Measurements from ENCODE around the gene NAP1L4. TPM values are rescaled to one million over a fixed set of nuclear protein-coding genes. Genes with fewer than 3 reads are reported as not detected.
A peak's percentile ranks its signal among the peaks of the same experiment; 100 is the strongest.

NAP1L4 gene
- total RNA-seq, 1 donor from 2014 or later, result 224 TPM

GRCh38 chr11:2990617-2991451, 1.3 kb downstream of the NAP1L4 start:
- Mint-ChIP-seq H3K4me3 (peak overlapping the region; percentile 99), H3K27me3 (ENCODE audit: low read depth) (no peaks in the 10 kb centered on the region), H3K36me3 (ENCODE audit: low read depth) (no peaks in the 10 kb centered on the region), H3K9me3 (no peaks in the 10 kb centered on the region), H3K4me1 (peaks cover 33% of the 10 kb centered on the region), H3K27ac (ENCODE audit: unreplicated experiment) (peak overlapping the region; percentile 98)
- DNase-seq (ENCODE audit: low read depth, low spot score), result no peak
- TF ChIP-seq CTCF (conservative IDR thresholded peaks at IDR 0.05), result no peak

GRCh38 chr11:2989551-2989950, 2.6 kb downstream of the NAP1L4 start:
- no peaks in the 10 kb centered on the region for H3K27me3 Mint-ChIP-seq (ENCODE audit: low read depth)
- TF ChIP-seq CTCF (conservative IDR thresholded peaks at IDR 0.05), result no peak
- peaks cover 34% of the 10 kb centered on the region for H3K4me1 Mint-ChIP-seq
- no peak for DNase-seq (ENCODE audit: low read depth, low spot score)
- peak overlapping the region; percentile 99 for H3K4me3 Mint-ChIP-seq
- no peaks in the 10 kb centered on the region for H3K9me3 Mint-ChIP-seq
- peaks cover 1% of the 10 kb centered on the region for H3K36me3 Mint-ChIP-seq (ENCODE audit: low read depth)
- no peak overlapping the region for H3K27ac Mint-ChIP-seq (ENCODE audit: unreplicated experiment)

GRCh38 chr11:2989006-2989405, 3.1 kb downstream of the NAP1L4 start:
- H3K27me3 Mint-ChIP-seq (ENCODE audit: low read depth), result no peaks in the 10 kb centered on the region
- no peak for DNase-seq (ENCODE audit: low read depth, low spot score)
- peaks cover 3% of the 10 kb centered on the region for H3K36me3 Mint-ChIP-seq (ENCODE audit: low read depth)
- H3K9me3 Mint-ChIP-seq, result no peaks in the 10 kb centered on the region
- H3K4me3 Mint-ChIP-seq, result peak overlapping the region; percentile 99
- peaks cover 34% of the 10 kb centered on the region for H3K4me1 Mint-ChIP-seq
- no peak for TF ChIP-seq CTCF (conservative IDR thresholded peaks at IDR 0.05)
- H3K27ac Mint-ChIP-seq (ENCODE audit: unreplicated experiment), result no peak overlapping the region

GRCh38 chr11:2987881-2988861, 4.0 kb downstream of the NAP1L4 start:
- no peak for DNase-seq (ENCODE audit: low read depth, low spot score)
- Mint-ChIP-seq H3K27ac (ENCODE audit: unreplicated experiment) (no peak overlapping the region), H3K9me3 (no peaks in the 10 kb centered on the region), H3K4me3 (peak overlapping the region; percentile 18), H3K4me1 (peaks cover 34% of the 10 kb centered on the region), H3K27me3 (ENCODE audit: low read depth) (no peaks in the 10 kb centered on the region), H3K36me3 (ENCODE audit: low read depth) (peaks cover 3% of the 10 kb centered on the region)
- no peak for TF ChIP-seq CTCF (conservative IDR thresholded peaks at IDR 0.05)

- Mint-ChIP-seq H3K27ac (ENCODE audit: unreplicated experiment) (no peak overlapping the region), H3K36me3 (ENCODE audit: low read depth) (peaks cover 3% of the 10 kb centered on the region), H3K4me3 (no peak overlapping the region), H3K27me3 (ENCODE audit: low read depth) (no peaks in the 10 kb centered on the region), H3K9me3 (no peaks in the 10 kb centered on the region), H3K4me1 (peaks cover 24% of the 10 kb centered on the region)
- no peak for TF ChIP-seq CTCF (conservative IDR thresholded peaks at IDR 0.05)
- DNase-seq (ENCODE audit: low read depth, low spot score), result no peak
Observed at GRCh38 chr11:2983908-2984307, 8.2 kb downstream of the NAP1L4 start.

Data from neural crest cell (in vitro differentiated cells).